Liver (tissue), 3 donors: ENCODE results near the gene SLC22A31.

Experiments used
- CTCF ChIP-seq: fragments of 150-350 bp; IDR thresholded peaks from 2 replicates; pipeline ENCODE4 v1.5.1; 2017; ENCODE audit warnings: improper control_type of control experiment, low read depth, low read length; ENCODE audit not compliant: missing input control
- RAD21 ChIP-seq, 2 donors: IDR thresholded peaks; 2 replicates each; pipeline ENCODE4 v1.6.1; 2016; ENCODE audit warnings: antibody characterized with exemption in 2 of 2, mild to moderate bottlenecking in 2 of 2
- donor health status: healthy.
- donor health status: healthy.

- TF ChIP-seq RAD21 (IDR thresholded peaks at IDR 0.05) (no peak), CTCF (no peak)
Measured at GRCh38 chr16:89200124-89200849, at the start of gene SLC22A31.
